NCI-H2029 treated with DMSO at 0.1 percent for 48 hours (cell line): Measurements from ENCODE around the gene CNMD.
"Not testable (repeated sequence)": the region's sequence is repeated elsewhere in the genome, so short reads cannot be mapped to it uniquely, and the experiment has no call there.

Source experiments
- DNase-seq: peaks from one replicate; lab custom pipeline; 2025; lab: John Stamatoyannopoulos, UW

The CNMD gene

DNA sequence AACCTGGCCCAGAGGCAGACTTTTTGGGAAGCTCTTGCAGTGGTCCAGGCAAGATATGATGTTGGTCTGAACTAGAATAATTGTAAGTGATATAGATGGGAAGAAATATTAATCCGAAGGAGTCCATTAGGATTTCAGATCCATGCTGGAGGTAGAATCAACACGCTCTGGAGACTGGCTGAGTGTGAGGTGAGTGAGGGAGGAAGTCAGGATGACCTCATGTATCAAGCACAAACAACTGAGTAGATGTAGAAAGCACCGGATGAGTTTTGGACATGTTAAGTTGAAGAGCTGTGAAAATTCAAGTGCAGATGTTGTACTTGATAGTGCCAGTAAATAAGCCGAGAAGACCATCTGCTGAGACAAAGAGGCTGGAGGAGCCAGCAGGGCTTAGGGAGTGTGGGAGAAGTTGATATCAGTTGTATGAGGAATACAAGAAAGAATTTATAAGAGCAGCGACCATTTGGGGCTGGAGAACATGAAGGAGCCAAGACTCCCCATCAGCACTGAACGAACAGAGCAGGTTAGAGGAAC is 5.3 kb upstream of the CNMD start:
- DNase-seq = no peak

DNA sequence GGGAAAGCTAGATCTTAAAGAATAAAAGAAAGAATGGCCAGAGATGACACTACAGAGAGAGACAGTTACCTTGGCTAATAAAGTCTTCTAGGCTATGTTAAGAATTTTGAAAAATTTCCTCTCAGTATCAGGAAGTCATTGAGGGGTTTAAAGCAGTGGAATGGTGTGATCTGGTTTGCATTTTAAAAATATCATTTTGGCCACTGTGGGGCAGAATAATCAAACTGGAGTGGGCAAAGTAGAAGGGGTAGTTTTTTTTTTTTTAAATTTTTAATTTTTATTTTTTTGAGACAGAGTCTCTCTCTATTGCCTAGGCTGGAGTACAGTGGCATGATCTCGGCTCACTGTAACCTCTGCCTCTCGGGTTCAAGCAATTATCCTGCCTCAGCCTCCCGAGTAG is 4.4 kb upstream of the CNMD start:
- DNase-seq = no peak

DNA sequence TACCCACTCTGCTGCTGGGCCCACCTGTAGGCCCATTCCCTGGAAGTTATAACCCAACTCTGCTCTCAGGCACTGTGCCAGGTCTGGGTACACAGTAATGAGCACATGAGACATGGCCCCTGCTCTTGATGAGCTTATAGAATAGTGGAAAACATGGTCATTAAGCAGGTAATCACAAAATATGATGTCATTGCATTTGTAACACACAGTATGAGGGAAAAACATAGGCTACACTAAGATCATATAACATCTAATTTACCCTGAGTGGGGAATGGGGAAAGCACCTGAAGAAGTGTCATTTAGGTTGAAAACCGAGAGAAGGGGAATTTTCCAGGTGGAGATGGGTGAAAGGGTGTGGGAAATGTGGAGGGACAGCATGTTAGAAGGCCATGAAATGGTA is 3.9 kb upstream of the CNMD start:
- DNase-seq = no peak

DNA sequence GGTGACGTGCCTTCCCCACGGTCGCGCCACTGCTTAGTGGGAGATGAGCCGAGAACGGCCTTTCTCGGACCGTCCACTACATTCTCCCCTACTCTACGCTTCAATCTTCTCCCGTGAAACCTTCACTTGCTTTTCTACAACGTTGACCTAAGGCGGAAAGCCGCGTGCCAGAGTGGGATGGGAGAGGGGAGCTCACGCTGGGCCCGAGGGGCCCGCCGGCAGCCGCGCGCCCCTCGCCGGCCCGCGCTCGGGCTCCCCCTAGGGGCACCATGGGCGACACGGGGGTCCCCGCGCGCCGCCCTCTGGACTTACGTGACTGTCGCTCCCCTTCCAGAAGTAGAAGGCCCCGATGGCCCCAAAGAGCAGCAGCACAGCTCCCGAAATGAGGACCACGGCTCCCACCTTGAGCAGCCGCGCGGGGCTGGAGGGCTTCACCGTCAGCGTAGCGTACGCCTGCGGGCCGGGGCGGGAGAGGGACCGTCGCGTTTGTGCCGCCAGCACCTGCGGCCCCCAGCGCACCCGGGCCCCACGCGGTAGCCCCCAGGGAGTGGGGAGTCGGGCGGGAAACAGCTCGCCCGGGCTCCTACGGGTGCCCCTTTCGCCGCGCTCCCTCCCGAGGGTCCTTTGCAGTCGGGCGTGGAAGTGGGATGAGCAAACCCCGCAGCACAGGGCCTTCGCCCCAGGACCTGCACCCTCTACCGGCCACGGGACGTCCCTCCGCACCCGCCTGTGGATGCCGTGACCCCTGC is 727 bp downstream of the CNMD start:
- no peak for DNase-seq

- no peak for DNase-seq
These were observed 1.7 kb downstream of the CNMD start for GRCh38 chr13:52737965-52738364.

GRCh38 chr13:52737451-52737850 is 2.2 kb downstream of the CNMD start:
- no peak for DNase-seq

DNA sequence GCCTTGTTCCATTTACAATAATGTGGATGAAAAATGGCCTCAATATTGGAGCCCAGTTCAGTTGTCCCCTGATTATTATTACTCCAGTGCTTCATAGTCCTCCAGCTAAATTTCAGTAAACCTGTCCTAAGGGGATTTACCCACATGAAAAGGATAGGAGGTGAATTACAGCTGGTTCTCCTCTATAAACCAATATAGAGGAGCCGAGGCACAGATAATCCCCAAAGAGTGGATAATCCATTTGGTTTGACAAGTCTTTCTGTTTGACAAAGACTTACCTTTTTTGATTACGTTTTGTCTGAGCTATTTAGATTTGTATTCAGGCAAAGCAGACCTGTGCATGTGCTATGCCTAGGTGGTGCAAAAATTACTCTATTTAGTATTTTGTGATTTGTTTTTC is 2.7 kb downstream of the CNMD start:
- DNase-seq = no peak

- DNase-seq = no peak
These were observed 5.5 kb downstream of the CNMD start for GRCh38 chr13:52734075-52734623.

- DNase-seq = no peak
These were observed 13.4 kb downstream of the CNMD start for GRCh38 chr13:52726258-52726657.

GRCh38 chr13:52725302-52725701 is 14.3 kb downstream of the CNMD start:
- DNase-seq = no peak

- DNase-seq = no peak
These were observed 16.4 kb downstream of the CNMD start for GRCh38 chr13:52723181-52723580.

GRCh38 chr13:52721356-52721755 is 18.3 kb downstream of the CNMD start:
- DNase-seq = not testable (repeated sequence)

DNA sequence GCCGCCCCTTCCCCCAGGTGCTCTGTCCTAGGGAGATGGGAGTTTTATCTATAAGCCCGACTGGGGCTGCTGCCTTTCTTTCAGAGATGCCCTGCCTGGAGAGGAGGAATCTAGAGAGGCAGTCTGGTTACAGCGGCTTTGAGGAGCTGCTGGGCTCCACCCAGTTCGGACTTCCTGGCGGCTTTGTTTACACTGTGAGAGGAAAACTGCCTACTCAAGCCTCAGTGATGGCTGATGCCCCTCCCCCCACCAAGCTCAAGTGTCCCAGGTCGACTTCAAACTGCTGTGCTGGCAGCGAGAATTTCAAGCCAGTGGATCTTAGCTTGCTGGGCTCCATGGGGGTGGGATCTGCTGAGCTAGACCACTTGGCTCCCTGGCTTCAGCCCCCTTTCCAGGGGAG is 18.7 kb downstream of the CNMD start:
- DNase-seq = not testable (repeated sequence)

- no peak for DNase-seq
These were observed 25.7 kb downstream of the CNMD start for GRCh38 chr13:52713894-52714293.

DNA sequence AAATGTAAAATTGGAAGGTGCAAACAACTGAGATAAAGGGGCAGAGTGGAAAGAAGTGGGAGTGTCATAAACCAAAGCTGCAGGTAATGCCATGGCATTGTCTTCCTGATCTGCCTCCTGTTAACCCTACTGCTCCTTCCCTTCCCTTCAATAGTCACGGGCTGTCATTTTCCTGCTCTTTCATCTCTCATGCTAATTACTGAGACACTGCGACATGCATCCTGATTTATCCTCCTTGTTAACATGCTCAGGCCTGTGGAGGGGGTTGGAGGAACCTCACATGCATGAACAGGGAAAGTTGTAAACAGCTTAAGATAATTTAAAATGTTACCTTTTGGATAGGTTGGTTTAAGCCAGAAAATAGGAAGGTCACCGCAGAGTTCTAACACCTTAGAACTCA is 27.2 kb downstream of the CNMD start:
- no peak for DNase-seq

DNA sequence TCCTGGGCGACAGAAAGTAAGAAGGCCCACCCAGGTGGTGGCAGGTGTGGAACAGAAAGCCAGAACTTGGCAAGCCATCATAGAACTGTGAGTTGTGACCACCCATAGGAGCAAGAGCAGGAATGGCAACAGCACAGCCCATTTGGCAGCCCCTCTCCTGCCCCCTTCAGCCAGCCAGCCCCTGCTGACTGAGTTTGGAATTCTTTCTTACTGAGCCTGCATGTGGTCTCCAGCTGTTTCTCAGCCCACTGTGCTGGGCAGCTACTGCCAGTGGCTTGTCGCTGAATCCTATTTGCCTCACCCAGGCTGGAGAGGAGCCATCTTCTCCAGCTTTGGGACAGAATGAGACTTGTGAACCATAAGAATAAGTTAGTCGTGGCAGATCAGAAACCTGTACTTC is 28.3 kb downstream of the CNMD start:
- no peak for DNase-seq

DNA sequence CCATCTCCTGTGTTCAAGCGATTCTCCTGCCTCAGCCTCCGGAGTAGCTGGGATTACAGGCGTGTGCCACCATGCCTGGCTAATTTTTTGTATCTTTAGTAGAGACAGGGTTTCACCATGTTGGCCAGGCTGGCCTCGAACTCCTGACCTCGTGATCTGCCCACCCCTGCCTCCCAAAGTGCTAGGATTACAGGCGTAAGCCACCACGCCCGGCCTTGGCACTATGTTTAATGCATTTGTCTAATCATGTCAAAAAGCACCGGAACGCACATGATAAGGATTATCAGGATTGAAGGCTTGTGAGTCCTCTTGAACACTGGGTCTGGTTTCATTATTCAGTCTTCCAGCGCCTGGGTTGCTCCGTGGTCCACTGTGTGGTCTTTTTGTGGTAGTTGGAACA is 31.4 kb downstream of the CNMD start:
- not testable (repeated sequence) for DNase-seq

GRCh38 chr13:52707375-52707774 is 32.2 kb downstream of the CNMD start:
- DNase-seq = no peak

GRCh38 chr13:52706081-52706480 is 33.5 kb downstream of the CNMD start:
- no peak for DNase-seq

DNA sequence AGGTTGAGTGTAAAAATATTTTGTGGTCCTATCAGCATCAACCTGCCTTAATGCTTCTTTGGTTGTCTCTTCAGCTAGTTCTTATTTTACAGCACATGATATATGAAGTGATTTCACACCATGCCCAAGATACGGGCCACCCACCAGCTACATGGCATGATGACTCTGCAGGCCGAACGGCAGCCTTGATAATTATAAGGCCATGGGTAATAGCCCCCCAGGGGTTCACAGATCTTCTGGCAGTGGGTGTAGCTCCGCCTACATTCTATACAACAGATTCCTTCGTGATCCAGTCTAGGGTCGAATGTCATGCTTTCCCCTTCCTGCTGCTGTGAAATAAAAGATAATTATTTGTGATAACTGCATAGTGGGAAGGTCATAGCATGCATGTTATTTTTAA is 36.1 kb downstream of the CNMD start:
- no peak for DNase-seq

GRCh38 chr13:52701728-52702465 is 37.7 kb downstream of the CNMD start:
- no peak for DNase-seq

GRCh38 chr13:52696566-52696965 is 43.1 kb downstream of the CNMD start:
- DNase-seq = no peak

- no peak for DNase-seq
These were observed 43.8 kb downstream of the CNMD start for GRCh38 chr13:52695856-52696255.
